ENCODE results near the gene MYBPC1. TPM values are rescaled to one million over a fixed set of nuclear protein-coding genes. Genes with fewer than 3 reads are reported as not detected.

The MYBPC1 gene
- total and polyA plus RNA-seq, 8 donors = 0.08 to 13.6 (median 0.35) TPM; not detected in 2

- no peaks in the 10 kb centered on the region for H3K27me3 ChIP-seq
- FAIRE-seq = no peak
- WGBS, 2 donors = 55 to 66% methylated on average over 4 of the region's 4 CpGs
Observed at GRCh38 chr12:101571105-101571504, 23.7 kb upstream of the MYBPC1 start.

GRCh38 chr12:101573743-101574142 is 21.0 kb upstream of the MYBPC1 start:
- no peak overlapping the region for H3K4me3 ChIP-seq
- no peak overlapping the region for H3K27ac ChIP-seq
- H3K4me1 ChIP-seq = peaks cover 0 to 6% (median 0%) of the 10 kb centered on the region in 3 donors
- no peaks in the 10 kb centered on the region for H3K9me3 ChIP-seq
- WGBS, 2 donors = 89 to 90% methylated on average over 1 of the region's 1 CpG
- FAIRE-seq = no peak
- H3K36me3 ChIP-seq = no peaks in the 10 kb centered on the region
- intact Hi-C loops (cut with DNase I) = no loop called here
- no peak for DNase-seq
- TF ChIP-seq CTCF (IDR thresholded peaks at IDR 0.05) = no peak
- ATAC-seq = no peak
- no peaks in the 10 kb centered on the region for H3K27me3 ChIP-seq

More at GRCh38 chr12:101571105-101571504, 23.7 kb upstream of the MYBPC1 start:
- no peak for TF ChIP-seq CTCF (IDR thresholded peaks at IDR 0.05)
- Histone ChIP-seq H3K4me3 (no peak overlapping the region), H3K9me3 (no peaks in the 10 kb centered on the region), H3K27ac (no peak overlapping the region), H3K36me3 (no peaks in the 10 kb centered on the region), H3K4me1 (peaks cover 0 to 6% (median 0%) of the 10 kb centered on the region in 3 donors)
- intact Hi-C loops (cut with DNase I) = no loop called here
- ATAC-seq (no peak), DNase-seq (no peak)

GRCh38 chr12:101578417-101578816 is 16.4 kb upstream of the MYBPC1 start:
- Histone ChIP-seq H3K27me3 (no peaks in the 10 kb centered on the region), H3K4me1 (no peaks in the 10 kb centered on the region), H3K9me3 (no peaks in the 10 kb centered on the region), H3K36me3 (no peaks in the 10 kb centered on the region), H3K4me3 (no peak overlapping the region), H3K27ac (no peak overlapping the region)
- intact Hi-C loops (cut with DNase I) = no loop called here
- FAIRE-seq (no peak), ATAC-seq (no peak), DNase-seq (no peak)
- 57 to 69% methylated on average over 2 of the region's 2 CpGs for WGBS, 2 donors
- TF ChIP-seq CTCF (IDR thresholded peaks at IDR 0.05) = no peak

GRCh38 chr12:101581190-101581589 is 13.6 kb upstream of the MYBPC1 start:
- Histone ChIP-seq H3K27me3 (no peaks in the 10 kb centered on the region), H3K27ac (no peak overlapping the region), H3K9me3 (no peaks in the 10 kb centered on the region), H3K36me3 (no peaks in the 10 kb centered on the region), H3K4me1 (no peaks in the 10 kb centered on the region), H3K4me3 (no peak overlapping the region)
- TF ChIP-seq CTCF (IDR thresholded peaks at IDR 0.05) = no peak
- ATAC-seq (no peak), DNase-seq (no peak), FAIRE-seq (no peak)
- 27 to 43% methylated on average over 1 of the region's 1 CpG for WGBS, 2 donors
- intact Hi-C loops (cut with DNase I) = no loop called here

GRCh38 chr12:101582937-101583336 is 11.8 kb upstream of the MYBPC1 start:
- no peak for TF ChIP-seq CTCF (IDR thresholded peaks at IDR 0.05)
- Histone ChIP-seq H3K4me1 (no peaks in the 10 kb centered on the region), H3K9me3 (no peaks in the 10 kb centered on the region), H3K27me3 (no peaks in the 10 kb centered on the region), H3K4me3 (no peak overlapping the region), H3K27ac (no peak overlapping the region), H3K36me3 (no peaks in the 10 kb centered on the region)
- FAIRE-seq (no peak), ATAC-seq (no peak), DNase-seq (no peak)
- intact Hi-C loops (cut with DNase I) = no loop called here
- WGBS, 2 donors = 59 to 65% methylated on average over 1 of the region's 1 CpG
